HG02678 (cell line): ENCODE results near the gene YEATS4.

Experiments used
- ATAC-seq: cut with Tn5 transposase; IDR thresholded peaks from one replicate; pipeline ENCODE4 v1.9.1; 2021; ENCODE audit warnings: mild to moderate bottlenecking, moderate library complexity; ENCODE audit not compliant: unreplicated experiment

YEATS4 gene

GRCh38 chr12:69341328-69341727 is 18.2 kb upstream of the YEATS4 start:
- no peak for ATAC-seq

GRCh38 chr12:69342421-69342820 is 17.1 kb upstream of the YEATS4 start:
- ATAC-seq: no peak

- ATAC-seq: no peak
Observed at GRCh38 chr12:69343357-69343756, 16.2 kb upstream of the YEATS4 start.

DNA sequence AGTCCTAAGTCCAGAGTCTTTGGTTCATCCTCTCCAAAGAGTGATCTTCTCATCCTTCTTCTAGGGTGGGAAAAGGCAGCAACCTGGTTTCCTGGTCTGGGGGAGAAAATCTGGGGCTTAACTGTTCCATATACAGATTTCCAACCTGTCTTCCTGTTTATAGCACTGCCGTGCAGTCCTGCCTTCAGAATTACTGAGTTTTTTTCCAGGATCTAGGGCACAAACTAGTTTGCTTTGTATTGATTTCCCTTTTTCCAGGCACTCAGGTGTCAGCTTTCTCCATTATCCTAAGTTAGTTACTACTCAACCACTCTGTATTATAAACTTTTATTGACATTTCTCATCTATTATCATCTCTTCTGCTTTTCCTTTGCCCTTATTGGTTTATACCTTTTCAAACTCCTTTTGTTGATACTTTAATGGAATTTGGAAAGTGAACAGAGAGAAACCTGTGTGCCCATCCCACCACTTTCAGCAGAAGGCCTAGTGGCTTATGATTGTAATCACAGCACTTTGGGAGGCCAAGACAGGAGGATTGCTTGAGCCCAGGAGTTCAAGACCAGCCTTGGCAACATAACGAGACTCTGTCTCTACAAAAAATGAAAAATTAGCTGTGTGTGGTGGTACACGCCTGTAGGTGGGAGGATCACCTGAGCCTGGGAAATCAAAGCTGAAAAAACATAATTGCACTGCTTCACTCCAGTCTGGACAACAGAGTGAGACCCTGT is 15.5 kb upstream of the YEATS4 start:
- no peak for ATAC-seq

- no peak for ATAC-seq
Observed at GRCh38 chr12:69345077-69345476, 14.5 kb upstream of the YEATS4 start.

GRCh38 chr12:69345742-69346141 is 13.8 kb upstream of the YEATS4 start:
- no peak for ATAC-seq

GRCh38 chr12:69348162-69348938 is 11.2 kb upstream of the YEATS4 start, which contains the start of gene LYZ:
LYZ (plus strand) TSS chr12:69348381; CDS start chr12:69348409, 28 bp downstream.
- ATAC-seq: no peak

DNA sequence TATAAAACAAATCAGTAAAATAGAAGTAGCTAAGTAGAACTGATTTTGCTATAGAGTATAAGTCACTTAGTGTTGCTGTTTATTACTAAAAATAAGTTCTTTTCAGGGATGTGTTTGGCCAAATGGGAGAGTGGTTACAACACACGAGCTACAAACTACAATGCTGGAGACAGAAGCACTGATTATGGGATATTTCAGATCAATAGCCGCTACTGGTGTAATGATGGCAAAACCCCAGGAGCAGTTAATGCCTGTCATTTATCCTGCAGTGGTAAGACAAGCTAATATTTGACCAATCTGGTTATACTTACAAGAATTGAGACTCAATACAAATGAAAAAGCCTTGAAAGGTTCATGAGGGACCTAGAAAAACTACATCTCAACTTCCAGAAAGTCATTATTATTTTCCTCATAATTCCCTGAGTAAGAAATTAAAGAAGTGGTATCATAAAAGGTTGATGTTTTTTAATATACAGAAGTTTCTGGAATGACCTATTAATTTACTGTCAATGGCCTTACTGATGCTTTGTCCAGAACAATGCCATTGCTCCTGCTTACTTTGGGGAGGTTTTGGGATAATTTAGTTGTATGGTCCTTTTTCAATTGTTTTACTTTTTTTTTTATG is 9.4 kb upstream of the YEATS4 start:
- ATAC-seq: no peak

DNA sequence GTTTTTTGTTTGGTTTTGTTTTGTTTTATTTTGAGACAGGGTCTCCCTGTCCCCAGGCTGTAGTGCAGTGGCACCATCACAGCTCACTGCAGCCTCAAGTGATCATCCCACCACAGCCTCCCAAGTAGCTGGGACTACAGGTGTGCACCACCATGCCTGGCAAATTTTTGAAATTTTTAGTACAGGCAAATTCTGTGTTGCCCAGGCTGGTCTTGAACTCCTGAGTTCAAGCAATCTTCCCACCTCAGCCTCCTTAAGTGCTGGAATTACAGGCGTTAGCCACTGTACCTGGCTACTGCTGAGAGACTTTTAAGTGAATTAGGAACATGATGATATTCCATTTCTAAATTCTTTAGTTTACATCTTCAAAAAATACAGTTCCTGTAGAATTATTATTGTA is 8.8 kb upstream of the YEATS4 start:
- ATAC-seq: no peak

DNA sequence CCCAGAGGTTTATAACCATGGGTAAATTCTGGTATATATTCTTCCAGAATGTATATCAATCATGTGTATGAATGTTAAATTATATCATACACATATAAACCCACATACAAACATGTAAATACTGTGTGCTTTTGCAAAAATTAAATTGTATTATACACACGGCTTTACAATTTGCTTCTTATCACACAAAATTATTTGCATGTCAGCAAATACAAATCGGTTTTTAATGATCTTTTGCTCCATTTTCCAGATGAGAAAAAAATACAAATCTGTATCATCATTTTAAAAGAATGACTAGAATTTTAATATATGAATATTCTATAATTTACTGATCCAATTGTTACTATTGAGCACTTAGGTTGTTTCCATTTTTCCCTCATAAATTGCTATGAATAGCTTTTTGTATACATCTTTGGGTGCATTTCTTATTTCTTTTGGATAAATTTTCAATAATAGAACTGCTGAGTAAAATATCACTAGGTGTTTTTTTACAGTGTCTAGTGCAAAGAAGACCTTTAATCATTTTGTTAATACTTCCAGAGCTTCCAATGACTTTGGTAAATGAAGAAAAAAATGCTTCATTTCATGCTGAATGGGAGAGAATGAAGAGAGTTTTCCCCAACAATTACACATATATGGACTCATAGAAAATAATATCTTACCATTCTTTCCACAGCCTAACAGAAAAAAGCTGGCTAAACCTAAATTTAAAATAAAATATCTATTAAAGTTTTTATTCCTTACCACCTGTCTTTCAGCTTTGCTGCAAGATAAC is 7.9 kb upstream of the YEATS4 start:
- ATAC-seq: no peak

- ATAC-seq: no peak
Observed at GRCh38 chr12:69352904-69353303, 6.6 kb upstream of the YEATS4 start.

DNA sequence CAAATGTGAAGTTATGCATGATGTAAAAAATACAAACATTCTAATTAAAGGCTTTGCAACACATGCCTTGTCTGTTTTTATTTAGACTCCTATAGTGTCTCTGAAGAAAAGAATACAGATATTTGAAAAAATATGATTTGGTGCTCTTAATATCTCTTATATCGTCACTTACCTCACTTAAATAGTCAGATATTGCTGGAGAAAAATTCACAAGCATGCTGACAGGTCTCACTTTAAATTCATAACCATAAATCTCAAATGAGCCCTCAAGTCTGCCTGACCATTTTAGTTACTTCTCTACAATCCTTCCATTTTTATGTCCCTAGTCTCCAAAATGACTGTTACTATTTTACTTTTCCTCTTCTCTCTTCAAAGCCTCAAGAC is 5.4 kb upstream of the YEATS4 start:
- no peak for ATAC-seq

GRCh38 chr12:69354556-69355187 is 4.9 kb upstream of the YEATS4 start:
- no peak for ATAC-seq

- no peak for ATAC-seq
Observed at GRCh38 chr12:69355363-69356028, 4.0 kb upstream of the YEATS4 start.

GRCh38 chr12:69360348-69360672 is 767 bp downstream of the YEATS4 start:
- no peak for ATAC-seq

DNA sequence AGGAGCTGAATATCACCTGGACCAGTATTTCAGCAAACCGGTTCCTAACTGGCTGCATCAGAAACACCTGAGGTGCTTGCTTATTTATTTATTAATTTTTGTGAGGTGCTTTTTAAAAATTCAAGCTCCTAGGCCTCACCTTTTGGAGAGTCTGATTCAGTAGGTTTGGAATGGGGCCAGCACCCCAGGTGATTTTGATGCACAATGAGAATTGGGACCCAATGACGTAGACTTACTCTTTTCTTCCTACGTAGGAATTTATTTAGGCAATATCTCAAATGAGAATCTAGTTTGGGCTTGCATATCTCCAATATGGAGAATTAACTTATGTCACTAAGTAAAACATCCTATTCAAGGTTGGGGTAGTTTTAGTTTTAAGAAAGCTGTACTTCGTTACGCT is 7.3 kb downstream of the YEATS4 start:
- ATAC-seq: no peak

DNA sequence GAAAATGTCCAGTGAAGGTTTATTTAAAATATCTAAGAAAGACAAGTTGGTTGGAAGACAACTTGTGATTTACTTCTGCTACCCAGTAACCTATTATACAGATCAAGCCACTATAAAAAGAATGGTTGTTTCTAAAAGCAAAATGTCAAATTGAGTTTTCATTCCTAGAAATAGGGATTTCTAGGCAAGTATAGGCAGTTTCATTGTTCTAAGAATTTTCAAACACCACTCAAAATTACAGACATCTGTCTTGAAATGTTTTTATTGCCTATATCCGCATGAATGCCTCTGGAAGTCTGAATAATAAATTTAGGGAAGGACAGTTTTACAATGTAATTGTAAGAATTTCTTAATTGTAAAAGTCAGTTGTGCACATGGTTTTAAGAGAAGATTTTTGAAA is 8.6 kb downstream of the YEATS4 start:
- ATAC-seq: no peak

DNA sequence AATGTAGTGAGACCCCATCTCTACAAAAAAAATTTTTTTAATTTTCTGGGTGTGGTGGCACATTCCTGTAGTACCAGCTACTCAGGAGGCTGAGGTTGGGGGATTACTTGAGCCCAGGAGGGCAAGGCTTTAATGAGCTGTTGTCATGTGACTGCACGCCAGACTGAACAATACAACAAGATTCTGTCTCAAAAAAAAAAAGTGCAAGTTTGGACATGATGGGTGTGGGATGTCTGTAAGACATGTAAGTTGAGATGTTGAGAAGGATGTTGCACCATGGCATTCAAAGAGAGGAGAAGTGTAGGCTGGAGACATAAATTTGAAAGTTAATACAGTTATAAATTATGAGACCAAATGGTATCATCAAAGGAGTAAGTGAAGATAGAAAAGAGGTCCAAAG is 23.5 kb downstream of the YEATS4 start:
- ATAC-seq: no peak

- ATAC-seq: no peak
Observed at GRCh38 chr12:69385038-69385437, 25.5 kb downstream of the YEATS4 start.

DNA sequence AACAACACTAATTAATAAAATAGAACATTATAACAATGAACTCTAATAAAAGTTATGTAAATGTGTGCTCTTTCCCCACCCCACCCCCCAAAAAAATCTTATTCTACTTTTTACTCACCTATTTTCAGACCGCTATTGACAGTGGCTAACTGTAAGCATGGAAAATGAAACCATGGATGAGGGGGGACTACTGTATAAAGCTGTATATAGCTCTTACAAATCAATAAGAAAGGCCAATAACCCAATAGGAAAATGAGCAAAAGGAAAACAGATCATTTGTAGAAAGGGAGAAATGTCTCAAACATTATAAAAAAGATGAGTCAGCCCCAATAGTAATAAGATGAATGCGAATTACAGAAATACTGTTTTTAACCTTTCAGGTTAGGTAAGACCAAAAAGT is 27.4 kb downstream of the YEATS4 start:
- ATAC-seq: no peak
